ENCODE measurements around the gene FXYD4.

FXYD4 gene

GRCh38 chr10:43396928-43397624 is 25.6 kb downstream of the FXYD4 start:
- peak; percentile 88 for DNase-seq

GRCh38 chr10:43398939-43399319 is 27.5 kb downstream of the FXYD4 start:
- no peak for DNase-seq

- DNase-seq, result no peak
Observed at GRCh38 chr10:43399320-43400310, 28.2 kb downstream of the FXYD4 start.

GRCh38 chr10:43401627-43402026 is 30.2 kb downstream of the FXYD4 start:
- DNase-seq, result no peak

- DNase-seq, result no peak
Observed at GRCh38 chr10:43402176-43402575, 30.7 kb downstream of the FXYD4 start.

GRCh38 chr10:43402880-43403452 is 31.5 kb downstream of the FXYD4 start:
- no peak for DNase-seq

- DNase-seq, result no peak
Observed at GRCh38 chr10:43403911-43404703, 32.7 kb downstream of the FXYD4 start.

GRCh38 chr10:43404704-43405084 is 33.3 kb downstream of the FXYD4 start:
- no peak for DNase-seq

- no peak for DNase-seq
Observed at GRCh38 chr10:43407148-43407575, 35.7 kb downstream of the FXYD4 start.

GRCh38 chr10:43407576-43408330 is 36.3 kb downstream of the FXYD4 start:
- DNase-seq, result peak; percentile 90

GRCh38 chr10:43408331-43408709 is 36.9 kb downstream of the FXYD4 start:
- no peak for DNase-seq

GRCh38 chr10:43408710-43409384 is 37.4 kb downstream of the FXYD4 start, which contains the start of gene HNRNPF:
TSS of gene HNRNPF (minus strand) at chr10:43409186. CDS start at chr10:43387884, 21,302 bp downstream.
- DNase-seq, result peak; percentile 90

GRCh38 chr10:43409385-43410109 is 38.1 kb downstream of the FXYD4 start:
- DNase-seq, result no peak

- DNase-seq, result no peak
Observed at GRCh38 chr10:43410345-43410744, 38.9 kb downstream of the FXYD4 start.

- no peak for DNase-seq
Observed at GRCh38 chr10:43411536-43411935, 40.1 kb downstream of the FXYD4 start.

- no peak for DNase-seq
Observed at GRCh38 chr10:43415544-43415943, 44.1 kb downstream of the FXYD4 start.

GRCh38 chr10:43417950-43418768 is 46.7 kb downstream of the FXYD4 start:
- peak; percentile 99 for DNase-seq

GRCh38 chr10:43419997-43420368 is 48.5 kb downstream of the FXYD4 start:
- DNase-seq, result no peak

- peak; percentile 95 for DNase-seq
Observed at GRCh38 chr10:43420369-43421200, 49.1 kb downstream of the FXYD4 start.

Measured in MV-4-11 (cell line).